Endothelial cell (in vitro differentiated cells): Measurements from ENCODE around the gene DNAJC7. TPM values are rescaled to one million over a fixed set of nuclear protein-coding genes. Genes with fewer than 3 reads are reported as not detected.

Experiments used
- DNase-seq: peaks from one replicate; pipeline ENCODE4 v3.0.0; 2021; ENCODE audit warnings: low spot score
- H3K27ac Mint-ChIP-seq: one replicate; pipeline ENCODE4 v1.8.0; 2021; ENCODE audit warnings: mixed read lengths, inconsistent platforms; ENCODE audit not compliant: unreplicated experiment
- H3K27me3 Mint-ChIP-seq: one replicate; pipeline ENCODE4 v1.8.0; 2021; ENCODE audit warnings: mild to moderate bottlenecking, moderate library complexity, mixed read lengths, inconsistent platforms; ENCODE audit not compliant: unreplicated experiment
- H3K36me3 Mint-ChIP-seq: one replicate; pipeline ENCODE4 v1.8.0; 2021; ENCODE audit warnings: mild to moderate bottlenecking, low read depth, mixed read lengths, inconsistent platforms; ENCODE audit not compliant: unreplicated experiment
- H3K4me1 Mint-ChIP-seq: one replicate; pipeline ENCODE4 v1.8.0; 2021; ENCODE audit warnings: mild to moderate bottlenecking, mixed read lengths, inconsistent platforms; ENCODE audit not compliant: unreplicated experiment
- H3K4me3 Mint-ChIP-seq: one replicate; pipeline ENCODE4 v1.8.0; 2021; ENCODE audit warnings: mild to moderate bottlenecking, mixed read lengths, inconsistent platforms; ENCODE audit not compliant: unreplicated experiment
- H3K9me3 Mint-ChIP-seq: one replicate; pipeline ENCODE4 v1.8.0; 2021; ENCODE audit warnings: mixed read lengths, inconsistent platforms; ENCODE audit not compliant: unreplicated experiment
- CTCF ChIP-seq: fragments of 200-600 bp; sonication (generic); IDR thresholded peaks from one replicate; pipeline ENCODE4 v1.5.0; 2021; ENCODE audit warnings: antibody characterized with exemption; ENCODE audit not compliant: unreplicated experiment
- total RNA-seq: library from RNA; stranded (reverse); fragmentation: NEBNext Ultra II Directional; extraction: Animal tissue kit (Norgen Biotek cat#: 25700); gene quantifications from one replicate; pipeline ENCODE4 v1.2.1, GENCODE V29; 2021; ENCODE audit not compliant: unreplicated experiment

Gene DNAJC7
- total RNA-seq, 1 donor from 2014 or later: 92.8 TPM

- Mint-ChIP-seq H3K9me3 (no peaks in the 10 kb centered on the region), H3K27me3 (peaks cover 10% of the 10 kb centered on the region), H3K27ac (peak within 1 kb of the TSS; percentile 98), H3K4me1 (peaks cover 31% of the 10 kb centered on the region), H3K36me3 (peaks cover 3% of the 10 kb centered on the region), H3K4me3 (peak within 1 kb of the TSS; percentile 90)
- no peak for TF ChIP-seq CTCF
- peak; percentile 95 for DNase-seq
Observed at GRCh38 chr17:41930009-41930832, 87.0 kb downstream of the DNAJC7 start, which contains the start of gene ODAD4. Gene ODAD4, plus strand, starts transcription at chr17:41930617. Its CDS starts 107 bp downstream, at chr17:41930724.

- no peak for TF ChIP-seq CTCF
- Mint-ChIP-seq H3K4me3 (no peak overlapping the region), H3K4me1 (peaks cover 28% of the 10 kb centered on the region), H3K9me3 (no peaks in the 10 kb centered on the region), H3K27me3 (peaks cover 16% of the 10 kb centered on the region), H3K27ac (no peak overlapping the region), H3K36me3 (no peaks in the 10 kb centered on the region)
- no peak for DNase-seq
Observed at GRCh38 chr17:41928693-41929251, 88.5 kb downstream of the DNAJC7 start.

Other genes with a start within 250 kb of the DNAJC7 start
- gene JUP, start 230.7 kb downstream of the DNAJC7 start, total RNA-seq: 330 TPM
- gene P3H4, start 205.5 kb downstream of the DNAJC7 start, total RNA-seq: 22.6 TPM
- 167 TPM for gene FKBP10, start 204.4 kb downstream of the DNAJC7 start, total RNA-seq
- 79.9 TPM for gene NT5C3B, start 181.2 kb downstream of the DNAJC7 start, total RNA-seq
- not detected for gene KLHL10, start 179.6 kb downstream of the DNAJC7 start, total RNA-seq
- 9.0 TPM for gene KLHL11, start 152.0 kb downstream of the DNAJC7 start, total RNA-seq
- 376 TPM for gene ACLY, start 98.5 kb downstream of the DNAJC7 start, total RNA-seq
- gene ODAD4, start 86.8 kb downstream of the DNAJC7 start, total RNA-seq: 2.2 TPM
- 82.1 TPM for gene CNP, start 50.6 kb downstream of the DNAJC7 start, total RNA-seq
- 67.4 TPM for gene NKIRAS2, start 2.7 kb upstream of the DNAJC7 start, total RNA-seq
- gene C17orf113, start 33.2 kb upstream of the DNAJC7 start, total RNA-seq: 1.6 TPM
- 1.3 TPM for gene ZNF385C, start 81.0 kb upstream of the DNAJC7 start, total RNA-seq
- gene DHX58, start 95.3 kb upstream of the DNAJC7 start, total RNA-seq: 0.41 TPM
- gene KAT2A, start 103.9 kb upstream of the DNAJC7 start, total RNA-seq: 22.8 TPM
- not detected for gene HSPB9, start 105.4 kb upstream of the DNAJC7 start, total RNA-seq
- gene RAB5C, start 137.6 kb upstream of the DNAJC7 start, total RNA-seq: 144 TPM
- gene KCNH4, start 163.7 kb upstream of the DNAJC7 start, total RNA-seq: 0.08 TPM
- not detected for gene HCRT, start 168.0 kb upstream of the DNAJC7 start, total RNA-seq
- gene GHDC, start 177.1 kb upstream of the DNAJC7 start, total RNA-seq: 7.2 TPM